NCI-H2196 (cell line): ENCODE results near the gene PLEKHH2.
"Not testable (repeated sequence)": the region's sequence is repeated elsewhere in the genome, so short reads cannot be mapped to it uniquely, and the experiment has no call there.

ENCODE experiments used
- DNase-seq: peaks from one replicate; lab custom pipeline; 2025; ENCODE audit not compliant: unreplicated experiment; lab: John Stamatoyannopoulos, UW

Gene PLEKHH2

GRCh38 chr2:43637030-43637803 lies at the start of gene PLEKHH2:
TSS of gene PLEKHH2 (plus strand) at chr2:43637260. CDS start at chr2:43644674, 7,414 bp downstream.
- peak; percentile 84 for DNase-seq

GRCh38 chr2:43592443-43592842 lies 44.6 kb upstream of the PLEKHH2 start:
- no peak for DNase-seq

DNA sequence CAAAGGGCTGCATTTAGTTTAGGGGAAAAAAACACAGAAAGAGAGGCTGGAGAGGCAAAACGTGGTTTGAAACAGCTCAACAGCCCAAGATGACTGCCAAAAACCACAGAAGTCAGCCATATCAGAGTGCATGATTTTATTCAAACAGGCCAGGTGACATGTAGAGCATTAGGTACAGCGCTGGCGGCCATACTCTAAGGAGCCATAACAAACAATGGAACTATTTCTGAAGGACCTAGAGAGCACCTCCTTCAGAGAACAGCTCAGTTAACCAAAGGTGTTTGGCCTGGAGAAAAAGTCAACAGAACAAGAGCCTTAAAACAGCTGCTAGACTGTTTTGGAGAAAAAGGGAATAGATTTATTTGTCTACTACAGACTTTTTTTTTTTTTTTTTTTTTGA lies 43.8 kb upstream of the PLEKHH2 start:
- peak; percentile 25 for DNase-seq

DNA sequence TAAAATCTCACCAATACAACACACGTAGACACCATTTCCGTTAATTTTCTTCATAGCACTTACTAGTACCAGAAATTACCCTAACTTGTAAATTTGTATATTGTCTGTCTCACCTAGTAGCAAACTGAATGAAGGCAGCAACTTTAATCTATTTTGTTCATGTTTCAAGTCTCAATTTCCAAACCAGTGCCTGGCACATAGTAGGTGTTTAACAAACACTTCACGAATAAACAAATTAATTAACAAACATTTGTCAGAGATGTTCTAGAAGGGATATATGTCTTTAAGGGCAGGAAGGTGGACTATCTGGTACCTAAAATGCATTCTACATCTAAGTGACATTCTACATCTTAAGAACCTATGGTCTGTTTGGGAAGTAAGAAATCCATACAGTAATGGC lies 42.2 kb upstream of the PLEKHH2 start:
- DNase-seq, result no peak

- peak; percentile 99 for DNase-seq
These were observed 41.3 kb upstream of the PLEKHH2 start, which contains the start of gene THADA for GRCh38 chr2:43595603-43596412. TSS of gene THADA (minus strand) at chr2:43596038. CDS start at chr2:43592392, 3,646 bp downstream.

DNA sequence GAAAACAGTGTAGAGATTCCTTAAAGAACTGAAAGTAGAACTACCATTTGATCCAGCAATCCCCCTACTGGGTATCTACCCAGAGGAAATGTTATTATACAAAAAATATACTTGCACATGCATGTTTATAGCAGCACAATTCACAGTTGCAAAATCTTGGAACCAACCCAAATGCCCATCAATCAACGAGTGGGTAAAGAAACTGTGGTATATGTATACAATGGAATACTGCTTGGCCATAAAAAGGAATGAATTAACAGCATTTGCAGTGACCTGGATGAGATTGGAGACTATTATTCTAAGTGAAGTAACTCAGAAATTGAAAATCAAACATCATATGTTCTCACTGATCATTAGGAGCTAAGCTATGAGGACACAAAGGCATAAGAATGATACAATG lies 36.5 kb upstream of the PLEKHH2 start:
- not testable (repeated sequence) for DNase-seq

GRCh38 chr2:43604674-43605073 lies 32.4 kb upstream of the PLEKHH2 start:
- no peak for DNase-seq

- DNase-seq, result peak; percentile 42
These were observed 31.9 kb upstream of the PLEKHH2 start for GRCh38 chr2:43605079-43605655.

- DNase-seq, result no peak
These were observed 31.2 kb upstream of the PLEKHH2 start for GRCh38 chr2:43605851-43606250.

DNA sequence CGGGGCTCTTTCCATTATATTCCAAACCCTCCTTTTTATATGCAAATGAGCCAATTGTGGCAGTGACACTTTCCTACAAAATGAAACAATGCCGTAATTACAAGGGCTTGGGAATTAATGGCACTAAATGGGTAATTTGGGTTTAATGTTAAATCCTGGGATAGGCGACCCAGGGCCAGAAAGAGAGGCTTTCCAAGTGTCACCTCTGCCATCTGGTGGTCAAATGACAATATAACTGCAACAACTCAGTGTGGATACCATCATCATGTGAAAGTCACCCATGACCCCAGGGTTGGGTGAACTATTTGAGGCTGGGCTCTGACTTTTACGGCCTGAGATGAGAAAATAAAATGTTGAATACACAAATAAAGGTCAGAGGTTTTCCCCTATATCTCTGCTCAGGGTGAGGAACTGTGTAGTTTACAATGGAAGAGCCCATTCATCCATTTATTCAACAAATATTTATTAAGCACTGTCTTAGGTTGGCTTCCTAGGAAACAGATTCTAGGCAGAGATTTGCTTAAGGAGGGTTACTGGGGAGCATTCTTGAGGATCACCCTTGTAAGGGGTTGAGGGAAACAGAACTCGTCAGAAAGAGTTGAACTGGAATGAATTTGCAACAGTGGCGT lies 27.7 kb upstream of the PLEKHH2 start:
- DNase-seq, result peak; percentile 63

DNA sequence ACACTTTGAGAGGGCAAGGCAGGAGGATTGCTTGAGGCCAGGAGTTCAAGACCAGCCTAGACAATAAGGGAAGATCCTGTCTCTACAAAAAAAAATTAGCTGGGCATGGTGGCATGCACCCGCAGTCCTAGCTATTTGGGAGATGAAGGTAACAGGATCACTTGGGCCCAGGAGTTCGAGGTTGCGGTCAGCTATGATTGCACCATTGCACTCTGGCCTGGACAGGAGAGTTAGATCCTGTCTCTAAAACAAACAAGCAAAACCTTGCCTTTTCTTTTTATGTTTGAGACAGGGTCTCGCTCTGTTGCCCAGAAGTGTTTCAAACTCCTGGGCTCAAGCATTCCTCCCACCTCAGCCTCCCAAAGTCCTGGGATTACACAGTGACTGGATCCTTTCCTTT lies 26.7 kb upstream of the PLEKHH2 start:
- no peak for DNase-seq

DNA sequence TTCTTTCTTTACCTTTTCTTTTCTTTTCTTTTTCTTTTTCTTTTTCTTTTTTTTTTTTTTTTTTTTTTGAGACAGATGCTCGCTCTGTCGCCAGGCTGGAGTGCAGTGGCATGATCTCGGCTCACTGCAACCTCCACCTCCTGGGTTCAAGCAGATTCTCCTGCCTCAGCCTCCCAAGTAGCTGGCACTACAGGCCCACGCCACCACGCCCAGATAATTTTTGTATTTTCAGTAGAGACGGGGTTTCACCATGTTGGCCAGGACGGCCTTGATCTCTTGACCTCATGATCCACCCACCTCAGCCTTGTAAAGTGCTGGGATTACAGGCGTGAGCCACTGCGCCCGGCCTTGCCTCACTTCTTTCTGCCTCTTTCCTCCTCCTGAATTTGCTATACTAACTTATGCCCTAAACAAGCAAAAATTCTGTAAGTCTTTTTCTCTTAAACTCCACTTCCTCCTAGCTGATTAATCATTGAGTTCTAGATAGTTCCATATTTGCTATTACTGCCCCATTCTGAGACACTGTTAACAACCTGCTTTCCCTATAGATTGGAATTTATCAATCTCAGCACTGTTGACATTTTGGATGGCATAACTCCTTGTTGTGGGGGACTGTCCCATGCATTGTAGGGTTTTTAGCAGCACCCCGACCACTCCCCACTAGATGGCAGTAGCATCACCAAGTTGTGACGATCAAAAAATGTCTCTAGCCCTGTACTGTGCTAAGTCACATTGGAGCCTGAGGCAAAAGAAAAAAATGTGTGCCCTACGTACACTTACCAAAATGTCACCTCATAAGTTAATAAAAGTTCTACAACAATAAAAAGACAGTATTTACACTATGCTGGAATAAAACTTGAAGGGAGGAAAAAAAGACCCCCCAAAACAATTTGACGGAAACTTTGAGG lies 24.8 kb upstream of the PLEKHH2 start:
- peak; percentile 63 for DNase-seq

DNA sequence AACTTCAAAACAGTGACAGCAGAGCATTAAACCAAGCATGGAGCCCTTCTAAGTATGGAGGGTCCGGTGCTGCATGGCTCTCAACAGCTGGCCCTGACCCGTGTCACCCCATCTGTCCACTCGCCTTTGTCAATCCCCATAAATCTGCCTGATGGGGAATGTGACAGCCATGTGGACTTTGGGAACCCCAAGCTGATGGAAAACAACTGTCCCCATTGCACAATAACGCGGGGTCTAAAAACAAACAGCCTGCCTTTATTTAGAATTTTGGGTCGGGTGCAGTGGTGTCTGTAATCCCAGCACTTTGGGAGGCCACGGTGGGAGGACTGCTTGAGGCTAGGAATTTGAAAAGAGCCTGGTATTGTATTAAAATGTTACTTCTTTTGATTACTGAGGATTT lies 24.1 kb upstream of the PLEKHH2 start:
- DNase-seq, result no peak

- DNase-seq, result no peak
These were observed 19.9 kb upstream of the PLEKHH2 start for GRCh38 chr2:43616967-43617680.

GRCh38 chr2:43619511-43619910 lies 17.5 kb upstream of the PLEKHH2 start:
- no peak for DNase-seq

GRCh38 chr2:43622931-43623451 lies 14.1 kb upstream of the PLEKHH2 start:
- DNase-seq, result no peak

- no peak for DNase-seq
These were observed 5.3 kb upstream of the PLEKHH2 start for GRCh38 chr2:43631618-43632317.

- peak; percentile 62 for DNase-seq
These were observed 2.3 kb upstream of the PLEKHH2 start for GRCh38 chr2:43634604-43635306.
